ENCODE results near the gene FANCI.

- TF ChIP-seq POLR2A (IDR thresholded peaks at IDR 0.05) (no peak), CTCF (IDR thresholded peaks at IDR 0.05) (no peak)
Measured at GRCh38 chr15:89198934-89199333, 44.8 kb upstream of the FANCI start.
